ENCODE data around the gene ZAP70. TPM values are rescaled to one million over a fixed set of nuclear protein-coding genes. Genes with fewer than 3 reads are reported as not detected.

ZAP70 gene
- total and polyA plus RNA-seq, 9 donors, result 0.45 to 2.0 (median 0.75) TPM

DNA sequence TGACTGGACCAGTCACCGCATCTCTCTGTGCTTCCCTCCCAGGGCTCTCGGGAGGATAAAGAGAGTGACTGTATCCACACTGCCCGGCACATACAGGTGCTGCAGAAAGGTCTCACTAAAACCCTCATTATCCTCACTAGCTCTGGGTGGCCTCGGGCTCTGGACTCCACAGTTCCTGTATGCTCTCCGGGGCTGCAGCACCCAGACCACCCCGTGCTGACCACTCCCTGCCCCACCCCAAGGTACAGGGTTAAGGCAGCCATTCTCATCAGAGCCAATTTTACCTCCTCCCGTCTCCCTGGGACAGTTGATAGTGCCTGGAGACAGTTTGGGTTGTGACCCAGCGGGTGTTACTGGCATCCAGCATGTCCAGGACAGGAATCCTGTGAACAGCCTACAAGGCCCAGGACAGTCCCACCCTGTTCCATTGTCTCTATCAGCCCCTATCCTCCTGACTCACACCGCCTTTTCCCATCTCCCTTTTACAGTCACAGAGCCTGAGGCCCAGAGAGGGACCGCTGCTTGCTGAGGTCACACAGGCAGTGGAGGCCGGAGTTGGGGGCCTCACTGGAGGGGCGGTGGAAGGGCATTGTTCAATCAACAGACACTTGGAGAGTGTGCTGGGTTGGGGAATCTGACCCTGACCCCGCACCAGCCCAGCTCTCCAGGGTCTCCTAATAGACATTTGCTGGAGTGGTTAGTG lies 1.7 kb downstream of the ZAP70 start:
- 85 to 87% (median 87%) methylated on average over 13 of the region's 13 CpGs for WGBS, 3 donors
- DNase-seq, result peak in 1 of 5 donors; percentile 21

DNA sequence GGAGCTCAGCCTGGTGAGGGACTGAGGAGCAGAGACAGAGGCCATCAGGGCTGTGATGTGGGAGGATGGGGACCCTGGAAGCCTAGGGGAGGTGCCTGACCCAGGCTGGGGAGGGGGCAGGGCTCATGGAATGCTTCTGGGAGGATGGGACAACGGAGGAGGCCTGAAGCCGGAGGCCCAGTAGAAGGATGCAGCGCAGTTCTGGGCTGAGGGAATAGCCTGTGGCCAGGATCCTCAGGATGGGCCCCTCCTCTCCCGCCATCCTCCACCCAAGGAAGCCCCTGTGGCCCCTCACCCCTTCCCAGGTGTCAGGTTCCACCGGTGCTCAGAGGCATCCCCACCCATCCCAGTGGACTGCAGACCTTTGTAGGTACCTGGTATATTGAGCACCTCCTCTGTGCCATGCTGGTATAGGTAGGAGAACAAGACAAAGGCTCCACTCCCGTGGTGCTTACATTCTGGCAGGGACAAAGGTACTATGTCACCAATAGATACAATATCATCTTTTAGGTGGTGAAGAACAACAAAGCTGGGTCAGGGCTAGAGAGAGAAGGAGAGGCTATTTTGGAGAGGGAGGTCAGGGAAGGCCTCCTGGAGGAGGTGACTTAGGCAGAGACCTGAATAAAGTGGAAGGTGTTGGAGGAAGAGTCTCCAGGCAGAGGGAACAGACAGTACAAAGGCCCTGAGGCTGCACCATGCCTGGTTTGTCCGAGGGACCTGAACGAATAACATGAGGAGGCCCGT lies 2.7 kb downstream of the ZAP70 start:
- H3K9me3 ChIP-seq, result no peaks in the 10 kb centered on the region
- no peaks in the 10 kb centered on the region for H3K4me1 ChIP-seq (ENCODE audit: insufficient read depth)
- no peaks in the 10 kb centered on the region for H3K36me3 ChIP-seq
- H3K27me3 ChIP-seq, result no peaks in the 10 kb centered on the region
- TF ChIP-seq EP300 (IDR thresholded peaks at IDR 0.05) (no peak), POLR2A (IDR thresholded peaks at IDR 0.05) (no peak)
- TF ChIP-seq, protein P1, sequence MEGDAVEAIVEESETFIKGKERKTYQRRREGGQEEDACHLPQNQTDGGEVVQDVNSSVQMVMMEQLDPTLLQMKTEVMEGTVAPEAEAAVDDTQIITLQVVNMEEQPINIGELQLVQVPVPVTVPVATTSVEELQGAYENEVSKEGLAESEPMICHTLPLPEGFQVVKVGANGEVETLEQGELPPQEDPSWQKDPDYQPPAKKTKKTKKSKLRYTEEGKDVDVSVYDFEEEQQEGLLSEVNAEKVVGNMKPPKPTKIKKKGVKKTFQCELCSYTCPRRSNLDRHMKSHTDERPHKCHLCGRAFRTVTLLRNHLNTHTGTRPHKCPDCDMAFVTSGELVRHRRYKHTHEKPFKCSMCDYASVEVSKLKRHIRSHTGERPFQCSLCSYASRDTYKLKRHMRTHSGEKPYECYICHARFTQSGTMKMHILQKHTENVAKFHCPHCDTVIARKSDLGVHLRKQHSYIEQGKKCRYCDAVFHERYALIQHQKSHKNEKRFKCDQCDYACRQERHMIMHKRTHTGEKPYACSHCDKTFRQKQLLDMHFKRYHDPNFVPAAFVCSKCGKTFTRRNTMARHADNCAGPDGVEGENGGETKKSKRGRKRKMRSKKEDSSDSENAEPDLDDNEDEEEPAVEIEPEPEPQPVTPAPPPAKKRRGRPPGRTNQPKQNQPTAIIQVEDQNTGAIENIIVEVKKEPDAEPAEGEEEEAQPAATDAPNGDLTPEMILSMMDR (IDR thresholded peaks at IDR 0.05), result no peak
- WGBS, 3 donors, result 80 to 86% (median 84%) methylated on average over 8 to 9 of the region's 9 CpGs
- H3K4me3 ChIP-seq, result no peak overlapping the region
- intact Hi-C loops (cut with DNase I), result no loop called here
- DNase-seq, result no peak
- H3K27ac ChIP-seq, result no peak overlapping the region

More for the DNA sequence above, 1.7 kb downstream of the ZAP70 start:
- TF ChIP-seq, protein P1 (IDR thresholded peaks at IDR 0.05), result no peak
- no peak for TF ChIP-seq EP300 (IDR thresholded peaks at IDR 0.05)
- no peak for TF ChIP-seq POLR2A (IDR thresholded peaks at IDR 0.05)
- Histone ChIP-seq H3K9me3 (no peaks in the 10 kb centered on the region), H3K27me3 (no peaks in the 10 kb centered on the region), H3K27ac (no peak overlapping the region), H3K36me3 (no peaks in the 10 kb centered on the region), H3K4me3 (no peak overlapping the region), H3K4me1 (ENCODE audit: insufficient read depth) (no peaks in the 10 kb centered on the region)
- intact Hi-C loops (cut with DNase I), result no loop called here

GRCh38 chr2:97716695-97717612 lies 3.6 kb downstream of the ZAP70 start:
- Histone ChIP-seq H3K27ac (no peak overlapping the region), H3K27me3 (no peaks in the 10 kb centered on the region), H3K36me3 (no peaks in the 10 kb centered on the region), H3K4me3 (no peak overlapping the region), H3K4me1 (ENCODE audit: insufficient read depth) (no peaks in the 10 kb centered on the region), H3K9me3 (no peaks in the 10 kb centered on the region)
- TF ChIP-seq POLR2A (IDR thresholded peaks at IDR 0.05), result no peak
- no peak for TF ChIP-seq EP300 (IDR thresholded peaks at IDR 0.05)
- TF ChIP-seq, protein P1 (IDR thresholded peaks at IDR 0.05), result no peak
- 83 to 87% (median 84%) methylated on average over 21 of the region's 21 CpGs for WGBS, 3 donors
- peak in 1 of 5 donors; percentile 6 for DNase-seq
- intact Hi-C loops (cut with DNase I), result no loop called here

DNA sequence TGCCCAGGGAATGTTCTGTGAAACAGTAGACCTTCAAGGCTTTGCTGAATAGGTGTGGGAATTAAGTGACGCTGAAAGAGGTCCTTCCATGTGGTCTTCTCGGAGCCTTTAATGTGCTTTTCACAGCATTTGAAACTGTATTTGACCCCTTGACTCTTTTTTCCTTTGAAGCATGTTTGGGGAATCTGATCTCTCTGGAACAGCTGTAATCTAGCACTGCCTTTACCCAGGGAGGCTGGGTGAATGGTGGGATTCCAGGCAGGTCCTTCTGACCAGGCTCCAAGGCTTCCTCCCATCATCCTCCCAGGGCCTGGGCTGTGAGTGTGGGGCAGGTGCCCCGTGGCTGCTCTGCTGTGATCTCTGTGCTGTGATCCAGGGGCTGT lies 4.2 kb downstream of the ZAP70 start:
- no peak overlapping the region for H3K4me3 ChIP-seq
- H3K27me3 ChIP-seq, result no peaks in the 10 kb centered on the region
- no peaks in the 10 kb centered on the region for H3K36me3 ChIP-seq
- 53 to 57% (median 56%) methylated on average over 3 of the region's 3 CpGs for WGBS, 3 donors
- intact Hi-C loops (cut with DNase I), result no loop called here
- H3K4me1 ChIP-seq (ENCODE audit: insufficient read depth), result no peaks in the 10 kb centered on the region
- TF ChIP-seq, protein P1 (IDR thresholded peaks at IDR 0.05), result no peak
- TF ChIP-seq POLR2A (IDR thresholded peaks at IDR 0.05) (no peak), EP300 (IDR thresholded peaks at IDR 0.05) (no peak)
- H3K9me3 ChIP-seq, result no peaks in the 10 kb centered on the region
- peak in 1 of 5 donors; percentile 3 for DNase-seq
- no peak overlapping the region for H3K27ac ChIP-seq

Measured in ovary (tissue), 9 donors.